IPS DF 19.7 (cell line): ENCODE data around the gene DERL2.
"Not testable (repeated sequence)": the region's sequence is repeated elsewhere in the genome, so short reads cannot be mapped to it uniquely, and the experiment has no call there.

Experiments
- DNase-seq: peaks from one replicate; pipeline ENCODE4 v3.0.0-alpha.2; 2013; ENCODE audit warnings: low read depth, low spot score

DERL2 gene

GRCh38 chr17:5437721-5438317 lies 48.2 kb downstream of the DERL2 start:
- no peak for DNase-seq

GRCh38 chr17:5435781-5436315 lies 50.1 kb downstream of the DERL2 start:
- DNase-seq: not testable (repeated sequence)

- no peak for DNase-seq
Observed at GRCh38 chr17:5434984-5435383, 51.0 kb downstream of the DERL2 start.

- no peak for DNase-seq
Observed at GRCh38 chr17:5431949-5432556, 53.9 kb downstream of the DERL2 start.

GRCh38 chr17:5431234-5431633 lies 54.7 kb downstream of the DERL2 start:
- DNase-seq: not testable (repeated sequence)

GRCh38 chr17:5430413-5430999 lies 55.5 kb downstream of the DERL2 start:
- no peak for DNase-seq

- no peak for DNase-seq
Observed at GRCh38 chr17:5429191-5429887, 56.6 kb downstream of the DERL2 start.

- DNase-seq: no peak
Observed at GRCh38 chr17:5425826-5426225, 60.2 kb downstream of the DERL2 start.

GRCh38 chr17:5424909-5425308 lies 61.1 kb downstream of the DERL2 start:
- no peak for DNase-seq

GRCh38 chr17:5422505-5422904 lies 63.5 kb downstream of the DERL2 start:
- no peak for DNase-seq
